ENCODE measurements around the gene CDK5R1. TPM values are rescaled to one million over a fixed set of nuclear protein-coding genes. Genes with fewer than 3 reads are reported as not detected.

The CDK5R1 gene
- total RNA-seq, 2 donors from 2014 or later = 1.4 to 1.7 TPM

DNA sequence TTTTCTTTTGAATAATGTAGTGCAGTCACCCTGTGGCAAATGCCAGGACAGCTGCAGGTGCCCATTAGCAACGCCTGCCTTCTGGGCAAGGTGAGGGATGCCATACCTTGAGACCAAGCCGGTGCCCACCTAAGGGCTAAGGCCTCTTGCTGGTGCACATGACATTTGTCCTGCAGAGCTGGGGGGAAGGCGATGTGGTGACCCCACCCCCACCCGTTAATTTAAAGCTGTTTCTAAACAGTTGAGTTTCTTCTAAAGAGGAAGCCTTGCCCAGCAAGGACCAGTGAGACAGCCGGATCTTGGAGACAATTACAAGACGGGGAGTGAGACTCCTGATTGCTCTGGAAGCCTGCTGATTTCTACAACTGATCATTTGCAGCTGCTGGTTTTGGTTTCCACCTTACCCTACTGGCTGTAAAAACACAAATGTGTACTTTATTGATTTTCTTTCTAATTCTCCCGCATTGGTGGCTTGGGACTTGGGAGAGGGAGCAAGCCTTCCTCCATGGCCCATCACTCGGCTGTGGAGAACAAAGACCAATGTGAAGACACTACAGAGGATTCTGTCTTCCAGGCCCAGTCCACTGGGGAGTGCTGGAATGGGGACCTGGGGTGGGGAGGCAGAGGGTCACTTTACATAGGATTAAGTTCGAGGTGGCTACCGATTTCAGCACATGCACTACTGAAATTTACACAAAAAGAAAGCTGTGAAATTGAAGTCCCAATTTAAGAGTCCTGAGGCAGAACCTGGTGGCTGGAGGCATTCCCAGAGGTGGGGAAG lies 2.7 kb downstream of the CDK5R1 start:
- DNase-seq = no peak
- no peak for ATAC-seq
- intact Hi-C loops (cut with DNase I) = loop anchor here in 1 of 2 donors (10.0 kb wide), 1 partner anchor 265 kb away; no protein-coding TSS in a partner anchor

DNA sequence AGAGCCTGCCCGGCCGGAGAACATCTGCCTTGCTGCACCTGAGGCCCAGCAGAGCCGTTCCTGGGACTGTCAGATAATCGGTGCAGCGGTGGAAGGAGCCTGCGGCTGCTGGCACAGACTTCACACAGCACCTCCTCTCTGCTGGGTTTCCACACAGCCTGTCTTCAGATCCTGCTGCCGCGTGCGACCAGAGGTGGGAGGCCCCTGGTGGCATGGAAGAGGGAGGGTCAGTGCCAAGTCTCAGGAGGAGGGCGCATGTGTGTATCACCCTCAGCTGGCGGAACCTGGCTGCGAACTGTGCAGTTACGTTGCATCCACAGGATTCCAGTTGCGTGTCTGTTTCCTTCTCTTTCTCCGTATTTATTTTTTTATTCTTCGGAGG lies 3.3 kb downstream of the CDK5R1 start:
- ATAC-seq (no peak), DNase-seq (no peak)
- intact Hi-C loops (cut with DNase I) = no loop called here

DNA sequence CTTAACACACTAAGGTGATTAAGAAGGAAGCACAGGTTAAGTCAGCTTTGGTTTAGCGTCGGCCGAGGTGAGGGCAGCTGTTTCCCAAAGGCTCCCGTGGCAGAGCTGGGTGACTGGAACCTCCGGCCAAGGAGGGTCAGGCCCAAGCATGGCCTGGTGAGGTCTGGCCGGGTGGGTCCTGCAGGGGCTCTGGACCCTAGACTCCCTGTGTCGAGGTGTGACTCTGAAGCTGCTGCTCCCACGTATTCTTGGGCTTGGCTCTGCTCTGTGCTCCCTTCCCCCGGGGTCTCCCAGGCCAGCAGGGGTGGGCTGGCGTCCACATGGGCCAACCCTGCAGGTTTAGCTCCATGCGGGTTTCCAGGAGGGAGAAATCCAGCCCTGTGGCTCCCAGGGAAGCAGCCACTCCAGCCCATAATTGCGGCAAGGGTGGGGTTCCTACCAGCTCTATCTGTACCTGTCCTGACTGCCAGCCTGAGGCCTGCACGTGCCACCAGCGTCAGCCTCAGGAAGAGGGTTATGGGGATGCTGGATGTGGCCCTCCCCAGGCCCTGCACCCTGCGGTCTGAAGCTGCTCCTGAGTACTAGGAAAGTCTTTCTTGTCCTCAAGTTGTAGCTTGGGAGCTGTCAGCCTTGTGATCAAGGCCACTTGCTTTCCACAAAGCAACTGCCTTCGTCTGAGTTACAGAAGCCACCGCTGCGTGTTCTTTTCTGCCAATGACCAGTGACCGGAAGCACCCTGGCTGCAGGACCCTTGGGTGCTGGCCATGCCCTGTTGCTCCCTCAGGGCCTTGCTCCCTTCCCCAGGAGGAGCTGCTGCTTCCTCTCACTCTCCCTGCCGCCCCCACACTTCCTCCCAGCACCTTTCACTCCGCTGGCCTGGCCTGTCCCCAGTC lies 4.8 kb downstream of the CDK5R1 start:
- DNase-seq = no peak
- intact Hi-C loops (cut with DNase I) = no loop called here
- no peak for ATAC-seq

DNA sequence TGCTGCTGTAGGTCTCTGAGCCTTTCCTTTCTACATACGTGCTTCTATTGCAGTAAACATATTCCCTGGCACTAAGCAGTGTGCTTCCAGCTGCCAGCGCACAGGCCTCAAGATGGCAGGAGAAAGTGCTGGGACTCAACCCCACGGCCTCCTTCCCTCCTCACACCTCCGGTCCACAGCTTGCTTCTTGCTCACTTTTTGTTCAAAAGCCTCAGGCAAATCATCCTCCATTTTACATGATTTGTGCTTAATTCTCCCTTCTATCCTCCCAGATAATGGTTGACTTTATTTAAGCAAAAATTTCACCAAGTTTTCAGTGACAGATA lies 5.4 kb downstream of the CDK5R1 start:
- ATAC-seq (no peak), DNase-seq (no peak)
- intact Hi-C loops (cut with DNase I) = no loop called here

DNA sequence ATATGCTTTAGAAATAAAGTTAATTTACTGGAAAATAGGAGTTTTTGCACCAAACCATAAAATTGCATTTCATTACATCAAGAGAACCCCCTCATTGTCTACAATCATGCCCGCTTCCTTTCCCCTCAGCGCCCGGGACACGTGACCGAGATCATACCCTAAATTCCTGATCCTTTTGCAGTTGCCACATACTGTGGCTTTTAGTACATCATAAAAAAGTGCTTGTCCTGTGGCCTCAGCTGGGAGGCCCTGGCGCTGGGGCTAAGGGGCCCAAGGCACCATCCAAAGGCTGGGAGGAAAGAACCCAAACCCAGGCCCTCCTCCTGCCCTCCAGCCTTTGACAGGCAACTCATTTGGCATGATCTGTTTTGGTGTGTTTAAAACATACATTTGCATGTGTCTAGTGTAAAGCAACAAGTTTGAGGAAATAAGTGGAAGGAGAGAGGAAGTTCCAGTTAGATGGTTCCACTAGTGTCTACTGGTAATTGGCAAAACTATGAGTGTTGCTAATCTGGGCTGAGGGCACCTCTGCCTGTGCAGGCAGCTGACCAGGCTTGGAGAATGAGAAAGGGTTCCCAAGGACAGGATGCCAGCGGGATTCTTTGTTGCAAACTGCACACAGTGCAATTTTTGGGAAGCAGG lies 6.0 kb downstream of the CDK5R1 start:
- DNase-seq = no peak

DNA sequence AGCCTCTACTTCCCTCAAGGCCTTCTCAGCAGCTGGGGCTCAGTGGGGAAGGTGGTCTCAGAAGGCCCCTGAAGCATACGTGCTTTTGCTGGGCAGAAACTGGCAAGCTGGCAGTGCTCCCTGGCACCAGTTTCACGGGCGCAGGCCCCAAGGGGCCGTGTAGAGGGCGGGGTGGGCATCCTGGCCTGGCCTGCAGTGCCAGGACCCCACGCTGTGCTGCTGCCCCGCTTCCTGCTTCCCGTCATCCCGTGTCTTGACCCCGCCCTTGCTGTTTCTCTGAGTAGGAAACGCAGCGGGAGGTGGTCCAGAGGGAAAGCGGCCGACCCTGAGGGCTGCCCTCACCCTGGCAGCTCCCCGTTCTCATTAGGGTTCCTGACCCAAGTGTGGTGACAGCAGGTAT lies 6.8 kb downstream of the CDK5R1 start:
- DNase-seq (no peak), ATAC-seq (no peak)

More for the DNA sequence above, 6.0 kb downstream of the CDK5R1 start:
- intact Hi-C loops (cut with DNase I) = no loop called here
- no peak for ATAC-seq

DNA sequence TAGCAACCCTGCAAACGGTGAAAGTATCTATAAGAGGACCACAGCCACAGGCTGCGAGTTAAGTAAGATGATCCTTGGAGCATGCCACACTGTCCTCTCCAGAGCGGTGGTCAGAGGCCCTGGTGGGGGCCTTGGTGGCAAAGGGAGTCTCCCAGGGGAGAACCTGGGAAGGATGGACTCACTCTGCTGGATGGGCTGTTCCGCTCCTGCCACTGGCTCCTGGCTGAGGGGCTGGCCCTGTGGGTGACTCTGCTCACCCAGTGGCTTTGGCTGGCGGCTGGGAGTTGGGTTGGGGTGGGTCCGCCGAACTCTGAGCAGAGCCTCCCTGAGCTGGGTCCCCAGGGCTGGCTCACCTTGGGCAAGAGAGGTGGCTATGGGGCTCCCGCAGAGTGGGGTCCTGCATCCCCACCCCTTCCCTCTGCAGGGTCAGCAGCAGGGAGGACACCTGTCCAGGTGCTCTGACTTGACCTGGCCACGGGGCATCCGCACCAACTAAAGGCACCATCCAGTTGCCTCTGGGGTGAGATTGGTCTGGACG lies 7.3 kb downstream of the CDK5R1 start:
- no peak for DNase-seq
- no peak for ATAC-seq
- intact Hi-C loops (cut with DNase I) = no loop called here

More for the DNA sequence above, 6.8 kb downstream of the CDK5R1 start:
- intact Hi-C loops (cut with DNase I) = no loop called here

DNA sequence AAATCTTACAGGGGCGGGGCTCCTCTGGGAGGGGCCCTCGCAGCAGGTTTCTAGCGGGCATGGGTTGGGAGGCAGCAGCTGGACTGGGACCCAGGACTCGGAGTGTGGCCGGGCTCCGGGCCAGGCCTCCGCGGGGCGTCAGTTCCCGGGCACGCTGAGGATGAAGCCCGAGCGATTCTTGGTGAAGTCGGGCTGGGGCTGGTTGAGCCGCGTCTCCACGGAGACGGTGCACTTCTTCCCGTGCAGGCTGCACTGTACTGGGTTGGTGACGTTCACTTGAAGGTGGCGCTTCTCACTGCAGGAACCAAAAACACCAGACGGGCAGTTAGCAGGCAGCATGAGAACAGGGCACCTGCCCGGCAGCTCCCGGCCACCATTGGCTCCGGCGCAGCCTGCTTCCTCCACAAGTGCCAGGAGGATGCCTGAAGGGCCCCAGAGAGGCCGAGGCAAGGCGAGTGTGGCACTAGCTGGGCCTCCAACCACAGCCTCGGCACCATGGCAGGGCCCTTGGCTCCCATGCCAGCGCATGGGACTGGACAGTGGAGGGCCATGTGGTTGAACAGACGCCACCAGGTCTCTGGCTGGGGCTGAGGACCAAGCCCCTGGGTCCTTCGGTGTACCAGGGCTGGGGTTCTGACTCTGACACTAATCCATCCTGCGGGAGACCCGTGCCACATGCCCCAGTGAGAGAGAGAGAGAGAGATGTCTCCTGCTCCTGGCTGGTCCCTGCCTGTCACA lies 8.0 kb downstream of the CDK5R1 start:
- ATAC-seq (no peak), DNase-seq (no peak)
- intact Hi-C loops (cut with DNase I) = no loop called here

DNA sequence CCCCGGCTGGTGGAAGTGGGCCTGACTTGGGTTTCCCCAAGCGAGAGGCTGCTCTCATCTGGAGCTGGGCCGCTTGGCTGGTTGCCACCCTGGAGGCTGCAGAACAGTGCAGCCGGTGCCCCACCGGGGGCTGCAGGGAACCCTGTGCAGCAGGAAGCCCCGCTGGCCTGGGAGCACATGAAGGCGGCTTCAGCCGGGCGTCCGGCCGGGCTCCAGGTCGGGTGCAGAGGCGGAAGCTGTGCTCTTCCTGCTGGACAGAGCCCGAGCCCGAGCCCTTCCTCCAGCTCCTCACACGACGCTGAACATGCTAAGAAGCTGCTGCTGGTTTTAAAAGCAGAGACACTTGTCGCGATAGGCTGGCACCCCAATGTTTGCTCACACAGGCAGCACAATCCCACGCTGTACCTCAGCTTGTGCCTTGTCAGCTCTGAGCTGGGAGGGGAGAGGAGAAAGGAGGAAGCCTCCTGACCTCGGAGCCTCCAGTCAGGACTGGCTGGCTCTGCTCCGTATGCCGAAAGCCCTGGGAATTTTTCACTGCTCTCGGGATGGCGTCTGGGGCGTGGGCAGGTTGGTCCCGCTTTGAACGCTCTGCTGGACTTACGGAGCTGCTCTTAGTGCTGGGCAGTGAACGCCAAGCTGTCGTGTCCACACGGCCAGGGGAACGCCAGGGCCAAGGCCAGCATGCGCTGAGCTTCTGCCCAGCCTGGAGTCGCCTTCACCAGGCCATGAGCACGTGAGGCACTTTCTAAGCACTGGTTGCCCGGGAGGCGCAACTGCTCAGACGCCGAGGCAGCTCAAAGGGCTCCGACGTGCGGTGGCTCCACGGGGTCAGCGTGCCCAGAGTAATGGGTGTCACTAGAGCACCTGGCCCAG lies 8.8 kb downstream of the CDK5R1 start:
- ATAC-seq (peak; percentile 53), DNase-seq (peak; percentile 82)
- intact Hi-C loops (cut with DNase I) = no loop called here

DNA sequence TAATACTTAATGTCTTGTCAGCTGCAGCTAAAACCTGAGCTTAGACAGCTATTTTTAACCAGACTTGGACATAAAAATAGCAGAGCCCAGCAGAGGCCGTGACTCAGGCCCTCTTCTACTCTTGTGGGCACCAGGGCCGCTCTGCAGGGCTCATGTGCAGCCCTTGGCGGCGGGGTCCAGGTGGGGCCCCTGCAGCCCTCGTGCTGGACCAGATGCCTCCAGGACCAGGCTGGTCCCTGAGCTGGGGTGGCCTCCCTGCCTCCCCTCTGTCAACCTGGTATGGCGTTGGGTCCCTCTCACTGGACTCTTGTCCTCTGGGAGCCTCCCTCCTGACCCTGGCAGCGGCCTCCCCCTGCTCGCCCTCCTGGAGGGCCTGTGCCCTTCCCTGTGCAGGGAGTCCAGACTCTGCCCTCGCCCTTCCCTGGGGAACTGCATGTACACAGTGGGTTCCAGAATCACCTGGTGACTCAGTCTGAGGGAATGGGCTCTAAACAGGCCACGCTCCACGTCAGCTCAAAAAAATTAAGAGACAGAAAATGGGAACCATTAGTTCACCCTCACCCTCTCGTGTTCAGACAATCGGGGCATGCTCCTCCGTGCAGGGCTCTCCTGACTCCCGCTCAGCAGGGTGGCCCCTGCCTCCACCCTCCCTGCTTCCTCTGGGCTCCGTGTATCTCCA lies 9.7 kb downstream of the CDK5R1 start:
- peak; percentile 63 to 77 for ATAC-seq
- intact Hi-C loops (cut with DNase I) = no loop called here

DNA sequence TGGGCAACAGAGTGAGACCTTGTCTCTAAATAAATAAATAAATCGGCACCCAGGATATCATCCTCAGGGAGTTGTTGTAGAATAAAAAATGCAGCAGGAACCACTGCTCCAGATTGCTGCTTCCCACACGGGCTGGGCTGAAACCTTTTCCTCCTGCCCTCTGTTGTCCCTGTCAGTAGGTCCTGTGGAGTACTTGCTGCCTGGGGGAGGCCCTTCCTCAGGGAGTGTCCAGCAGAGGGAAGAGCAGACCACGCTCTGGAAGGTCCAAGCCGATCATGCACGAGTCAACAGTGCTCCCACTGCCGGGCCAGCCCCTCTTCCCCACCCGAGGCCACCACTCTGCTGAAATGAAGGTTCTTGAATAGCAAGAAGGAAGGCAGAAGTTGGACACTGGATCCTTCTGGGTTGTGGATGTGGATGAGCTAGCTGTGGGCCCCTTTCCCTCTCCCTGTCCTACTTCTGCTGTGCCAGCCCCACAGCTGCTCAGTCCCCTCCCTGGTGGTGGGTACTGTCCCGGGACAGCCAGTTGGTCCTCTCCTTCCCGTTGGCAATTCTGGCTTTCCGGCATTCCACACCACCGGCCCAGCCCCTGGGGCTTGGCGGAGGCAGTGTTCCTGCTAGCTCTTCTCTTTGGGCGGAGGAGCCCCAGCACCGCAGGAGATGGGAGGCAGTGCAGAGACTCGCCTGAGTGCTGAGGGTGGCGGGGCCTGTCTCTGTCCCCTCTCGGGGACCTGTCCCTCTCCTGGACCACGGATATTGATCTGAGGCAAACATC lies 10.8 kb downstream of the CDK5R1 start:
- intact Hi-C loops (cut with DNase I) = no loop called here
- no peak for DNase-seq
- no peak for ATAC-seq

More for the DNA sequence above, 9.7 kb downstream of the CDK5R1 start:
- DNase-seq = no peak

DNA sequence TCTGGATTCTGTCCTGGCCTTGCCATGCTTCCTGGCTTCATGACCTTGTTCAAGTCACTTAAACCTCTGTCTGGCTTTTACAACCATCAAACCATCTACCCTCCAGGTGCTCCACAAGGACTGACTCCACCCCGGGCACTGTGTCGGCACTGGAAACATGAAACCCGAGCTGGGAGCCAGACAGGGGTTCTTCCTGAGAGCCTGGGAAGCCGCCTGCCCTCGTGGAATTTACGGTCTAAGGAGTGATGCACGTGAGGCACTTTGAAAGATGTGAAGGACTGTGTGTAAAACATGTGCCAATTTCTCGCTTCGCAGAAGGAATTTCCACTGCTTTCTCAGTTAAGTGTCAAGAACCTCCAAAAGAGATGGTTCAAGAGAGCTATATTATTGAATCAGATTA lies 11.6 kb downstream of the CDK5R1 start:
- DNase-seq (no peak), ATAC-seq (no peak)
- intact Hi-C loops (cut with DNase I) = no loop called here

DNA sequence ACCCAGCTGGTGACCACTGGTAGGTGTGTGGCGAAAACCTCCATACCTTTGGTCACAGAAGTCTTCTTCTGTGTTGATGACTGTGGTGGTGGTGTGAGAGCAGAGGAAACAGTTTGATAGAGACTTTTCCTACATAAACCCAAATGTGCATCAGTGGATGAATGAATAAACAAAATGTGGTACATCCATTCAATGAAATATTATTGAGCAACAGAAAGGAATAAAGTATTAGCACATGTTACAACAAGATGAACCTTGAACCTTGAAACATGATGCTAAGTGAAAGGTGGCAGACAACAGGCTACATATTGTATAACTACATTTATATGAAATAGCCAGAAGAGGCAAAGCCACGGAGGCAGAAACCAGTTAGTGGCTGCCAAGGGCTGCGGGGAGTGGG lies 15.2 kb downstream of the CDK5R1 start:
- intact Hi-C loops (cut with DNase I) = no loop called here
- DNase-seq (no peak), ATAC-seq (no peak)

DNA sequence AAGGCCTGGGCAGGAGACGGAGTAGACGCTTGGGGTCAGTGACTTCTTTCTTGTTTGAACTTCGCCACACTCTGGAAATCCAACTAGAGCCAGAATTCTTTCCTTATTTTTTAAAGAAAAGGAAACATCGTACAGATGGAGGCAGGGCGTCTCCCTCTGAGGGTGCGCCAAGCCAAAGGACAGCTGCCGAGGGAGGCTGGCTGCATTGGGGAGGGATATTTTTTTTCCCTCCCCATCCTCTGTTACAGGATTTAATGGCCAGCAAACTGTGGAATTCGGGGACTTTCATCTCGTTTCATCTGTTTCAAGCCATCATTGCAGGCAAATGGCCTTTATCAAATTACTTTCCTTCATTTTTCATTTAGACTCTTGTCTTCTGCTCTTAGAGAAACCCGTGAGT lies 15.9 kb downstream of the CDK5R1 start:
- ATAC-seq (no peak), DNase-seq (no peak)
- intact Hi-C loops (cut with DNase I) = no loop called here

DNA sequence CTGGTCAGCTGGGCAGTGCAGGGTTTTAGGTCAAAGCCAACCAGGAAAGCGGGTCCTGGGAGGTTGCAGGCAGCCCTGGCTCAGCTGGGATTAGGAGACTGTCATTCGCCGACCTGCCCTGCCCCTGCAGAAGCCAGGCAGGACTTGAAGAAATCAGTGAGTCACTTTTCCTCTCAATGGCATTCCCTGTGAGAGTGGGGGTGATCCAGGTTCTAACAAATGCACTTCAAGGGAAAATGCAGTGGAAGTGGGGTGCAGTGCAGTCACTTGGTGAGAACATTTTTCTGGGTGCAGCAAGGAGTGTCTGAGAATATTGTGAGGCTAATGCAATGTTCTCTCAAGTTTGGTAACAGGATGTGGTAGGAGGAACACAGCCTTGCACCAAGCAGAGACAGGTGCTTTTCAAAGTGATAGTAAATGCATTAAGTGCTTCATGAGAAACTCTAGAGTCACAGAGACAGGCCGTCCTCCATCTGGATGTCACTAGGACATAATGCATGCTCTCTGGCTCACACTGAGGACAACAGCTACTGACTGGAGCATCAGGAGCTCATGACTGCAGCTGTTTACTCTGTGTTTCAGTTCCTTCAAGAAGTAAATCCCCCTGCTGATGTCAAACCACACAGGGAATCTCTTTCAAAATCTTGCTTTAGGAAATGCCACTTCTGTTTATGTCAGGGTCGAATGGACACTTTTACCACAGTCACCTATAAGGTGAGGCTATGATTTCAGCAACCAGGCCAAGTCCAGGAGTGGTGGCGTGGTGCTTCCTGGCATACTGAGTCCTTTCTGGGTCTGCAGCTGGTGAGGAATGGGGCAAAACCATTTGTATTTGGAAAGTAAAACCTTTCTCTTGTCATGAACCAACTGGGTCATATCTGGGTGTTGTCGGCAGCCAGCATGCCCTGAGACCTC lies 16.7 kb downstream of the CDK5R1 start:
- DNase-seq (no peak), ATAC-seq (peak; percentile 14 to 62)
- intact Hi-C loops (cut with DNase I) = no loop called here

All from left cardiac atrium (tissue), 4 donors.